B cell (primary cell): ENCODE results near the gene ELOF1. TPM values are rescaled to one million over a fixed set of nuclear protein-coding genes. Genes with fewer than 3 reads are reported as not detected.

Experiments
- ATAC-seq: fragments of 200-7000 bp; cut with Tn5 transposase; one replicate; pipeline ENCODE4 v1.10.0; 2021; ENCODE audit warnings: low read depth, mild to moderate bottlenecking, moderate number of reproducible peaks, moderate library complexity
- CTCF ChIA-PET: fragments of 350-600 bp; sonication (Branson Sonifier 250); formaldehyde crosslinking; loops from one replicate; lab custom pipeline; 2021; ENCODE audit warnings: antibody characterized with exemption, inconsistent platforms; lab: Charles Lee
- POLR2A ChIA-PET: fragments of 350-600 bp; sonication (Branson Sonifier 250); formaldehyde crosslinking; loops from one replicate; lab custom pipeline; 2021; ENCODE audit warnings: antibody characterized with exemption; lab: Charles Lee
- DNase-seq: peaks from one replicate; pipeline ENCODE4 v3.0.0; 2013
- H2AFZ ChIP-seq: 2 replicates; pipeline ENCODE4 v1.6.1; 2012; ENCODE audit warnings: mild to moderate bottlenecking, low read depth, low read length; ENCODE audit not compliant: insufficient read depth, poor library complexity, severe bottlenecking
- H3K27ac ChIP-seq, 2 donors: 1 replicate in 1 of 2; 2 replicates in 1 of 2; pipeline ENCODE4 v1.5.1; 2012 to 2013; ENCODE audit warnings: low read length in 2 of 2, mild to moderate bottlenecking in 2 of 2, moderate library complexity in 1 of 2
- H3K27me3 ChIP-seq, 4 experiments: fragments of 200-600 bp in 1 of 4; sonication (generic) in 1 of 4; replicated peaks in 1 of 4; 1 replicate in 2 of 4; 2 replicates in 2 of 4; pipeline versions ENCODE4 v1.6.1 to v1.7.0; 2013 to 2016; ENCODE audit warnings: low read length in 3 of 4, mild to moderate bottlenecking in 2 of 4, mixed read lengths in 1 of 4, moderate library complexity in 1 of 4; ENCODE audit not compliant: insufficient read depth in 4 of 4, control insufficient read depth in 3 of 4; ENCODE audit errors: control extremely low read depth in 1 of 4
- H3K36me3 ChIP-seq, 2 experiments: replicated peaks in 1 of 2; 1 replicate in 1 of 2; 2 replicates in 1 of 2; pipeline versions ENCODE4 v1.6.1 to v1.7.1; 2013; ENCODE audit warnings: low read length in 1 of 2; ENCODE audit not compliant: insufficient read depth in 2 of 2, control insufficient read depth in 1 of 2; ENCODE audit errors: control extremely low read depth in 1 of 2, extremely low read depth in 1 of 2
- H3K4me1 ChIP-seq, 2 donors: fragments of 200-600 bp in 1 of 2; sonication (generic) in 1 of 2; 1 replicate in 1 of 2; 2 replicates in 1 of 2; pipeline versions ENCODE4 v1.5.1 to v1.6.1; 2013 to 2017; ENCODE audit warnings: low read length in 2 of 2; ENCODE audit not compliant: control insufficient read depth in 2 of 2, insufficient read depth in 2 of 2
- H3K4me2 ChIP-seq: replicated peaks from 2 replicates; pipeline ENCODE3; 2012; ENCODE audit warnings: mild to moderate bottlenecking, low read depth, low read length; ENCODE audit not compliant: poor library complexity, severe bottlenecking
- H3K4me3 ChIP-seq, 5 experiments: fragments of 200-600 bp in 1 of 5; sonication (generic) in 1 of 5; 1 replicate in 3 of 5; 2 replicates in 2 of 5; pipeline versions ENCODE4 v1.5.1 to v1.7.0; 2011 to 2016; ENCODE audit warnings: low read length in 4 of 5, mild to moderate bottlenecking in 4 of 5, low read depth in 2 of 5, control low read depth in 1 of 5, moderate library complexity in 1 of 5; ENCODE audit not compliant: insufficient read depth in 1 of 5; ENCODE audit errors: control extremely low read depth in 1 of 5, extremely low read depth in 1 of 5
- H3K79me2 ChIP-seq: fragments of 200-600 bp; sonication (generic); one replicate; pipeline ENCODE4 v1.6.0; 2016; ENCODE audit warnings: low read length; ENCODE audit not compliant: control insufficient read depth, insufficient read depth
- H3K9ac ChIP-seq: fragments of 200-600 bp; sonication (generic); 2 replicates; pipeline ENCODE4 v1.6.1; 2017; ENCODE audit warnings: mild to moderate bottlenecking, low read length, moderate library complexity
- H3K9me3 ChIP-seq, 3 donors: one replicate each; pipeline versions ENCODE4 v1.6.1 to v1.7.1; 2013; ENCODE audit warnings: low read length in 2 of 3; ENCODE audit not compliant: control insufficient read depth in 2 of 3, insufficient read depth in 1 of 3; ENCODE audit errors: control extremely low read depth in 1 of 3
- H4K20me1 ChIP-seq: 2 replicates; pipeline ENCODE4 v1.6.0; 2012; ENCODE audit warnings: mild to moderate bottlenecking, low read length; ENCODE audit not compliant: insufficient read depth, control insufficient read depth, poor library complexity, severe bottlenecking
- H3K27ac Mint-ChIP-seq: one replicate; pipeline ENCODE4 v1.8.0; 2021; ENCODE audit warnings: mixed read lengths
- H3K27me3 Mint-ChIP-seq: one replicate; pipeline ENCODE4 v1.8.0; 2021; ENCODE audit warnings: mixed read lengths
- H3K4me1 Mint-ChIP-seq: one replicate; pipeline ENCODE4 v1.8.0; 2021; ENCODE audit warnings: mixed read lengths
- H3K4me3 Mint-ChIP-seq: one replicate; pipeline ENCODE4 v1.8.0; 2021; ENCODE audit warnings: mixed read lengths
- H3K9me3 Mint-ChIP-seq: one replicate; pipeline ENCODE4 v1.8.0; 2022; ENCODE audit warnings: mixed read lengths; ENCODE audit not compliant: insufficient read depth
- CTCF ChIP-seq: fragments of 200-600 bp; IDR thresholded peaks from one replicate; pipeline ENCODE4 v1.8.0; 2022; ENCODE audit warnings: antibody characterized with exemption, mild to moderate bottlenecking
- EZH2 ChIP-seq: IDR thresholded peaks from 2 replicates; pipeline ENCODE4 v1.6.1; 2012; ENCODE audit warnings: borderline replicate concordance, low read depth, mild to moderate bottlenecking, moderate library complexity, low read length; ENCODE audit not compliant: insufficient read depth, poor library complexity, severe bottlenecking
- WGBS: methylation state at CpG from one replicate; pipeline ENCODE4 v1.1.5; 2013; ENCODE audit warnings: missing lambda C conversion rate; ENCODE audit not compliant: insufficient coverage; 5-methylcytosine and 5-hydroxymethylcytosine counted together
- intact Hi-C: fragments of 100-400 bp; cut with micrococcal nuclease; formaldehyde crosslinking; loops from one replicate; pipeline ENCODE4 v1.10.0; 2022
- polyA plus RNA-seq: library from polyadenylated mRNA; depleted of rRNA; stranded (reverse); fragments of >200 nt; gene quantifications from 2 replicates; pipeline ENCODE4 v1.2.3, GENCODE V29; 2012
- total RNA-seq, 2 donors: library from RNA; stranded (reverse); fragments of 120-200 nt in 1 of 2; gene quantifications; 1 replicate in 1 of 2; 2 replicates in 1 of 2; pipeline versions ENCODE4 v1.2.3 to v1.2.4, GENCODE V29; 2013 to 2022

ELOF1 gene
- total and polyA plus RNA-seq, 2 donors (not counting 1 experiment from before 2014, with no cell fraction given): 69.5 to 76.2 TPM

GRCh38 chr19:11505504-11506100 is 53.4 kb downstream of the ELOF1 start, which contains the start of gene ZNF653:
Gene ZNF653, minus strand, starts transcription at chr19:11505839. Its CDS starts 53 bp downstream, at chr19:11505786.
- peak; percentile 98 for DNase-seq
- Mint-ChIP-seq H3K27me3 (no peaks in the 10 kb centered on the region), H3K27ac (peak within 1 kb of the TSS; percentile 93), H3K4me1 (peaks cover 13% of the 10 kb centered on the region), H3K9me3 (no peaks in the 10 kb centered on the region), H3K4me3 (peak within 1 kb of the TSS; percentile 87)
- Histone ChIP-seq H3K4me1 (peaks cover 9 to 13% of the 10 kb centered on the region in 2 donors), H3K9ac (peak within 1 kb of the TSS; percentile 99), H3K27me3 (no peaks in the 10 kb centered on the region), H3K36me3 (no peaks in the 10 kb centered on the region), H3K79me2 (peaks cover 3% of the 10 kb centered on the region), H2AFZ (peak within 1 kb of the TSS; percentile 96), H3K4me2 (peak within 1 kb of the TSS; percentile 98), H3K27ac (peak within 1 kb of the TSS; percentile 65 to 98), H4K20me1 (no peaks in the 10 kb centered on the region), H3K4me3 (peak within 1 kb of the TSS; percentile 62 to 98 (median 78)), H3K9me3 (no peaks in the 10 kb centered on the region)
- ChIA-PET POLR2A (interaction anchor here (0.7 to 0.9 kb wide), 2 partner anchors 31 to 83 kb away, joined by 3 read pairs; no protein-coding TSS in a partner anchor), CTCF (interaction anchor here (1.2 kb wide), 1 partner anchor 23 kb away, joined by 4 read pairs; the partner anchor contains the start of gene ECSIT)
- WGBS: under 1% methylated on average over 65 of the region's 65 CpGs
- ATAC-seq: peak; percentile 52
- intact Hi-C loops: loop anchor here (1.0 to 2.0 kb wide), 7 partner anchors 23 to 1191 kb away; partner anchors contain the start of genes CCDC159, ECSIT, ELOF1 and FBXW9
- TF ChIP-seq EZH2 (no peak), CTCF (no peak)

- no peaks in the 10 kb centered on the region for H3K9me3 Mint-ChIP-seq
Observed at GRCh38 chr19:11505032-11505503, 54.0 kb downstream of the ELOF1 start.

More at GRCh38 chr19:11505032-11505503, 54.0 kb downstream of the ELOF1 start:
- Mint-ChIP-seq H3K4me3 (peak overlapping the region; percentile 87), H3K27me3 (no peaks in the 10 kb centered on the region), H3K27ac (peak overlapping the region; percentile 93), H3K4me1 (peaks cover 13% of the 10 kb centered on the region)
- TF ChIP-seq CTCF: no peak
- intact Hi-C loops: loop anchor here (1.0 to 2.0 kb wide), 7 partner anchors 23 to 1192 kb away; partner anchors contain the start of genes CCDC159, ECSIT, ELOF1 and FBXW9
- H3K4me2 ChIP-seq: peak overlapping the region; percentile 98
- ChIA-PET POLR2A (interaction anchor here (0.9 kb wide), 1 partner anchor 31 kb away, joined by 3 read pairs; no protein-coding TSS in a partner anchor), CTCF (no interaction called here)
- H3K27me3 ChIP-seq: no peaks in the 10 kb centered on the region
- H3K9ac ChIP-seq: peak overlapping the region; percentile 99
- H3K36me3 ChIP-seq: no peaks in the 10 kb centered on the region
- H3K9me3 ChIP-seq: no peaks in the 10 kb centered on the region
- peak overlapping the region; percentile 65 to 98 for H3K27ac ChIP-seq
- peaks cover 3% of the 10 kb centered on the region for H3K79me2 ChIP-seq
- H2AFZ ChIP-seq: peak overlapping the region; percentile 96
- H4K20me1 ChIP-seq: no peaks in the 10 kb centered on the region
- peak; percentile 97 for DNase-seq
- H3K4me1 ChIP-seq: peaks cover 9 to 13% of the 10 kb centered on the region in 2 donors
- peak overlapping the region in 4 of 5 experiments; percentile 62 to 98 (median 82) for H3K4me3 ChIP-seq
- peak; percentile 90 for ATAC-seq
- 1% methylated on average over 26 of the region's 33 CpGs for WGBS
